COLO668 (cell line): Measurements from ENCODE around the gene IGLL1.
"Not testable (repeated sequence)": the region's sequence is repeated elsewhere in the genome, so short reads cannot be mapped to it uniquely, and the experiment has no call there.

Experiments used
- DNase-seq: peaks from one replicate; lab custom pipeline; 2025; ENCODE audit not compliant: unreplicated experiment; lab: John Stamatoyannopoulos, UW

The IGLL1 gene

GRCh38 chr22:23564276-23564675, 15.8 kb downstream of the IGLL1 start:
- DNase-seq = no peak

GRCh38 chr22:23563111-23563510, 17.0 kb downstream of the IGLL1 start:
- DNase-seq = no peak

- DNase-seq = no peak
Measured at GRCh38 chr22:23562186-23562585, 17.9 kb downstream of the IGLL1 start.

- not testable (repeated sequence) for DNase-seq
Measured at GRCh38 chr22:23561025-23561510, 19.0 kb downstream of the IGLL1 start.

GRCh38 chr22:23560215-23560614, 19.9 kb downstream of the IGLL1 start:
- not testable (repeated sequence) for DNase-seq

GRCh38 chr22:23557467-23557866, 22.6 kb downstream of the IGLL1 start:
- DNase-seq = no peak

GRCh38 chr22:23557036-23557435, 23.1 kb downstream of the IGLL1 start:
- no peak for DNase-seq

GRCh38 chr22:23556026-23556620, 24.0 kb downstream of the IGLL1 start:
- DNase-seq = no peak

GRCh38 chr22:23555118-23555517, 25.0 kb downstream of the IGLL1 start:
- DNase-seq = no peak

- DNase-seq = no peak
Measured at GRCh38 chr22:23553924-23554870, 25.9 kb downstream of the IGLL1 start.

GRCh38 chr22:23553438-23553837, 26.7 kb downstream of the IGLL1 start:
- DNase-seq = no peak

- DNase-seq = no peak
Measured at GRCh38 chr22:23552573-23552972, 27.5 kb downstream of the IGLL1 start.

- no peak for DNase-seq
Measured at GRCh38 chr22:23551385-23551784, 28.7 kb downstream of the IGLL1 start.

- no peak for DNase-seq
Measured at GRCh38 chr22:23550049-23550650, 29.9 kb downstream of the IGLL1 start.

GRCh38 chr22:23549198-23549595, 30.9 kb downstream of the IGLL1 start:
- no peak for DNase-seq

- no peak for DNase-seq
Measured at GRCh38 chr22:23548501-23549197, 31.4 kb downstream of the IGLL1 start.

- no peak for DNase-seq
Measured at GRCh38 chr22:23547818-23548500, 32.1 kb downstream of the IGLL1 start.

- DNase-seq = not testable (repeated sequence)
Measured at GRCh38 chr22:23547382-23547781, 32.7 kb downstream of the IGLL1 start.

- no peak for DNase-seq
Measured at GRCh38 chr22:23544852-23545251, 35.2 kb downstream of the IGLL1 start.

- not testable (repeated sequence) for DNase-seq
Measured at GRCh38 chr22:23543506-23544000, 36.5 kb downstream of the IGLL1 start.
